GM12875 (cell line): ENCODE results near the gene SULT4A1.
A peak's percentile ranks its signal among the peaks of the same experiment; 100 is the strongest.

Experiments
- H3K4me3 ChIP-seq: one replicate; pipeline ENCODE4 v1.5.1; 2011; ENCODE audit warnings: low read depth, low read length, control low read depth
- TF ChIP-seq, protein P1 (sequence below): IDR thresholded peaks from 2 replicates; pipeline ENCODE4 v1.5.1; 2011; ENCODE audit warnings: low read depth, mild to moderate bottlenecking, control low read depth, inconsistent platforms, low read length, moderate library complexity, borderline replicate concordance; ENCODE audit not compliant: insufficient read depth

Gene SULT4A1

DNA sequence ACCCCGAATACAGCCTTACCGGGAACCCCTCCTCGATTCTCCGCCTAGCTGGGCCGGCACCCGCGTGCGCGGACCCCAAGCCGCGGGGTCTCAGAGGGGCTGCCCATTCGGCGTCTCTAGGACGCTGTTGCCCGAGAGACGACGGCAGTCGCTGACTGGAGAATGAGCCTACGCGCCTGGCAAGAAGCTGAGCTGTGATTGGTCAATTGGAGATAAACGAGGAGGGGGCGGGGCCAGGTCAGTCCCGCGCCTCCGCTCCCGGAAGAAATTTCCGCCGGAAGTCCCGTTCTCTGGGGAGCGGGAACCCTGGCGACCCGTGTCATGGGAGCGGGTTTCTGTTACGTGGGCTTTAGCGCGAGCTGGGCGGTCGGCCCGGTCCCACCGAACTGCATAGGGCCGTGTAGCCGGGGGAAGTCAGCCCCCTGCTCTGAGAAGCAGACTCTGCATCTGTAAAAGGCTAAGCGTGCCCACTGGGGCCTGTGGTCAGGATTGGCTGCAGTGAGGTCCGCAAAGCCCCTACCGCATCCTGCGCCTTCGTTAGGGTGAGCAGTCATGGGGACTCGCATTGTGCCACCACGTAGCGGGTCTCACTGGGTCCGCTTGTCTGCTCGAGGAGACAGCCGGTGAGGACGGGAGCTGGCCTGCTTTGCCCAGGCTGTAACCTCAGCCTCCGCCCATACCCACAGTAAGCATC, 50.0 kb downstream of the SULT4A1 start, which contains the start of gene EFCAB6:
TSS of gene EFCAB6 (minus strand) at position 157 of the 694 bp plus-strand sequence. CDS start 29,987 bp downstream, outside the sequence.
- H3K4me3 ChIP-seq: peak within 1 kb of the TSS; percentile 97
- TF ChIP-seq, protein P1, sequence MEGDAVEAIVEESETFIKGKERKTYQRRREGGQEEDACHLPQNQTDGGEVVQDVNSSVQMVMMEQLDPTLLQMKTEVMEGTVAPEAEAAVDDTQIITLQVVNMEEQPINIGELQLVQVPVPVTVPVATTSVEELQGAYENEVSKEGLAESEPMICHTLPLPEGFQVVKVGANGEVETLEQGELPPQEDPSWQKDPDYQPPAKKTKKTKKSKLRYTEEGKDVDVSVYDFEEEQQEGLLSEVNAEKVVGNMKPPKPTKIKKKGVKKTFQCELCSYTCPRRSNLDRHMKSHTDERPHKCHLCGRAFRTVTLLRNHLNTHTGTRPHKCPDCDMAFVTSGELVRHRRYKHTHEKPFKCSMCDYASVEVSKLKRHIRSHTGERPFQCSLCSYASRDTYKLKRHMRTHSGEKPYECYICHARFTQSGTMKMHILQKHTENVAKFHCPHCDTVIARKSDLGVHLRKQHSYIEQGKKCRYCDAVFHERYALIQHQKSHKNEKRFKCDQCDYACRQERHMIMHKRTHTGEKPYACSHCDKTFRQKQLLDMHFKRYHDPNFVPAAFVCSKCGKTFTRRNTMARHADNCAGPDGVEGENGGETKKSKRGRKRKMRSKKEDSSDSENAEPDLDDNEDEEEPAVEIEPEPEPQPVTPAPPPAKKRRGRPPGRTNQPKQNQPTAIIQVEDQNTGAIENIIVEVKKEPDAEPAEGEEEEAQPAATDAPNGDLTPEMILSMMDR: no peak

- H3K4me3 ChIP-seq: peak overlapping the region; percentile 97
- TF ChIP-seq, protein P1: no peak
Measured at GRCh38 chr22:43811777-43812148, 50.5 kb downstream of the SULT4A1 start.

DNA sequence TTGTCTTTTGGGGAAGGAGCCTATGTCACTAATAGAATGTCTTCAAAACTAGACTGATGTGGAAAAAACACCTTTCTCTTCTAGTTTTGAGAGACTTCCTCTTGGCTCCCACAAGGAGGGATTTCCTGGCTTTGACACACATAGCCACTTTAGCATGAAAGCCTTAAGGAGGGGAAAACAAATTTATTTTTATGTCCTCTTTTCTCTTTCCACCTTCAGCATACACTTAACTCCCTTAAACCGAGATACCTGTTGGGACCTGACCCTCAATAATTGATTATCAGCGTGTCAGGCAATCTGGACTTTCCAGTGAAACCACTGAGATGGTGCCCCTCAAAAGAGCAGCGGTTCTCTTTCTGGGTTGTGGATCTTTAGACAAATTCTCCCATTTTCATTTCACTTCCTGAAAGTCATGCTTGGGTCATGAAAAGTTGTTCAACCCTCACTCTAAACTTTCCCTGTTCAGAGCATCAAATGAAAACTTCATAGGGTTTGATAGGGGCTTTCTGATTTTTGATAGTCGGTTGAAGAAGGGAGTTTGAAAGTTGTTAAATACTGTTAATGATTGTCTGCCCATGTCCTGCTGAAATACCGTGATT, 59.3 kb downstream of the SULT4A1 start:
- TF ChIP-seq, protein P1: no peak
- H3K4me3 ChIP-seq: no peak overlapping the region

DNA sequence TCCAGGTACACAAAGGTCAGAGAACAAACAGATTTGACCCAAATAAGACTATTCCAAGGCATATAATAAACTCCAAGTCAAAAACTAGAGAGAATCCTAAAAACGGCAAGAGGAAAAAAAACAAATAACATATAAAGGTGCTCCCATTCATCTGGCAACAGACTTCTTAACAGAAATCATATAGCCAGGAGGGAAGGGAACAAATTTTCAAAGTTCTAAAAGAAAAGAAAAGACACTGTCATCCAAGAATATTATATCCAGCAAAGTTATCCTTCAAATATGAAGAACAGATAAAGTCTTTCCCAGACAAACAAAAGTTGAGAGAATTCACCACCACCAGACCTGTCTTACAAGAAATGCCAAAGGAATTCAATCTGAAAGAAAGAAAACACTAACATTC, 61.3 kb downstream of the SULT4A1 start:
- TF ChIP-seq, protein P1: no peak
- no peak overlapping the region for H3K4me3 ChIP-seq

DNA sequence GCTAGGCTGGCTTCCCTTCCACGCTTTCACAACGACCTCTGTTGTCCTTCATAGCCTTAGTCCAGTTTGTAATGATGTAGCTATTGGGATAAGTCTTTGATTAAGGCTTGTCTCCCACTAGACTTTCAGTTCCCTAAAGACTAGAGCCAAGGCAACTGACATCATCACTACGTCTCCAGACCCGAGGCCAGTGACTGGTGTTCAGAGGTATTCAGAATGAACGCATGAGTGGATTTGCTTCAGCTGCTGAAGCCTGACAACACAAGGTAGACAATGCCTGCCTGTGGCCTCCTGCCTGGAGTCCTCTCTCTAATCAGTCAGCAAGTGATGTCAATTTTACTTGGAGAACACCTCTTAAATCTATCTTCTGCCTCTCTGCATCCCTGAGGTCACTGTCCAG, 63.8 kb downstream of the SULT4A1 start:
- TF ChIP-seq, protein P1: no peak
- no peak overlapping the region for H3K4me3 ChIP-seq

DNA sequence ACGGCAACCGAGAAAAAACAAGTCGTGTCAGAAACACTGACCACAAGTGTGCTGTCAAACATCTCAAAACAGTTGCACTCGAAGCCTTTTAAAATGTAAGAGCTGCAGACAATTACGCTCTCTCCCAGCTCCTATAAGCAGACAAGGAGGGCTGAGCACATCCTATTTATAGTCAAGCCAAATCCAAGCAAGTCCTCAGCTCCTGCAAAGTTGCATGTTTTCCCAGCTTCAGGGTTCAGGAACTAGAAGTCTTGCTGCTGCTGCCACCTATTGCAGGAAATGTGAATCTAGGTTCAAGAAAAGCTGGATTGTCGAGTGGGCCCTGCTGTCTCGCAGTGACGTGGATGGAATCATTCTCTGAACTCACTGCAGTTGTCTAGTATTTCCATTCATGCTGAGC, 65.7 kb downstream of the SULT4A1 start:
- H3K4me3 ChIP-seq: no peak overlapping the region
- TF ChIP-seq, protein P1: no peak

GRCh38 chr22:43795320-43795719, 67.0 kb downstream of the SULT4A1 start:
- H3K4me3 ChIP-seq: no peak overlapping the region
- TF ChIP-seq, protein P1: no peak
